Endothelial cell of umbilical vein (primary cell): ENCODE measurements around the gene ZNF184. TPM values are rescaled to one million over a fixed set of nuclear protein-coding genes. Genes with fewer than 3 reads are reported as not detected.

Experiments
- BruUV-seq: library from RNA; stranded (reverse); fragments of 400-500 nt; replicated peaks from 2 replicates; lab custom pipeline; 2021; lab: Mats Ljungman, UMichigan
- CTCF ChIA-PET: fragments of 300-600, 350-600 bp; sonication (Branson Sonifier 250); formaldehyde crosslinking; loops from one replicate; lab custom pipeline; 2021; ENCODE audit warnings: antibody characterized with exemption, inconsistent platforms; lab: Charles Lee
- POLR2A ChIA-PET: fragments of 300-600, 350-600 bp; sonication (Branson Sonifier 250); formaldehyde crosslinking; loops from one replicate; lab custom pipeline; 2021; ENCODE audit warnings: antibody characterized with exemption, inconsistent platforms; lab: Charles Lee
- DNase-seq: peaks from one replicate; pipeline ENCODE4 v3.0.0-alpha.2; 2011; ENCODE audit warnings: low read depth, low spot score
- FAIRE-seq: peaks from 2 replicates; lab custom pipeline; 2011; peaks lifted over from hg19 to GRCh38; lab: Jason Lieb, UNC
- H2AFZ ChIP-seq: 2 replicates; pipeline ENCODE4 v1.6.0; 2012; ENCODE audit warnings: low read depth, low read length, control low read depth, inconsistent platforms
- H3K27ac ChIP-seq: 2 replicates; pipeline ENCODE4 v1.5.1; 2011; ENCODE audit warnings: low read depth, mild to moderate bottlenecking, control low read depth, low read length, moderate library complexity; ENCODE audit not compliant: insufficient read depth
- H3K27me3 ChIP-seq, 2 experiments: 2 replicates each; pipeline versions ENCODE4 v1.6.0 to v1.6.1; 2011; ENCODE audit warnings: low read length in 2 of 2, mixed read lengths in 1 of 2; ENCODE audit not compliant: control insufficient read depth in 2 of 2, insufficient read depth in 2 of 2
- H3K36me3 ChIP-seq, 2 experiments: 2 replicates in 1 of 2; 3 replicates in 1 of 2; pipeline ENCODE4 v1.5.1; 2011; ENCODE audit warnings: low read length in 2 of 2, mild to moderate bottlenecking in 1 of 2, moderate library complexity in 1 of 2; ENCODE audit not compliant: control insufficient read depth in 2 of 2, insufficient read depth in 2 of 2; ENCODE audit errors: extremely low read depth in 1 of 2
- H3K4me1 ChIP-seq: 3 replicates; pipeline ENCODE4 v1.5.1; 2011; ENCODE audit warnings: mild to moderate bottlenecking, low read length; ENCODE audit not compliant: control insufficient read depth, insufficient read depth; ENCODE audit errors: extremely low read depth
- H3K4me2 ChIP-seq: 2 replicates; pipeline ENCODE4 v1.6.1; 2011; ENCODE audit warnings: low read length, control low read depth, mixed read lengths; ENCODE audit not compliant: insufficient read depth
- H3K4me3 ChIP-seq, 3 experiments: fragments of 200-600 bp in 1 of 3; sonication (generic), shearing (Covaris generic) in 1 of 3; replicated peaks in 1 of 3; 2 replicates each; pipeline ENCODE4 v1.5.1; 2011 to 2016; ENCODE audit warnings: control low read depth in 3 of 3, low read length in 3 of 3, mild to moderate bottlenecking in 2 of 3, inconsistent platforms in 1 of 3, low read depth in 1 of 3, moderate library complexity in 1 of 3; ENCODE audit not compliant: insufficient read depth in 1 of 3
- H3K79me2 ChIP-seq: 2 replicates; pipeline ENCODE4 v1.6.0; 2012; ENCODE audit warnings: low read length, inconsistent platforms; ENCODE audit not compliant: control insufficient read depth, insufficient read depth
- H3K9ac ChIP-seq: replicated peaks from 2 replicates; pipeline ENCODE3; 2011; ENCODE audit warnings: low read length, control low read depth; ENCODE audit not compliant: insufficient read depth; ENCODE audit errors: extremely low read depth
- H3K9me1 ChIP-seq: replicated peaks from 3 replicates; pipeline ENCODE4 v1.6.0; 2011; ENCODE audit warnings: mild to moderate bottlenecking, low read length; ENCODE audit not compliant: control insufficient read depth, insufficient read depth; ENCODE audit errors: extremely low read depth
- H3K9me3 ChIP-seq: replicated peaks from 2 replicates; pipeline ENCODE4 v1.5.1; 2012; ENCODE audit warnings: low read length, inconsistent platforms; ENCODE audit not compliant: control insufficient read depth, insufficient read depth
- H4K20me1 ChIP-seq: replicated peaks from 2 replicates; pipeline ENCODE3; 2011; ENCODE audit warnings: mild to moderate bottlenecking, low read length; ENCODE audit not compliant: control insufficient read depth, insufficient read depth; ENCODE audit errors: extremely low read depth
- EZH2 ChIP-seq: IDR thresholded peaks from 2 replicates; pipeline ENCODE4 v1.6.1; 2012; ENCODE audit warnings: borderline replicate concordance, low read depth, mild to moderate bottlenecking, moderate library complexity, low read length, inconsistent platforms; ENCODE audit not compliant: severe bottlenecking
- FOS ChIP-seq: IDR thresholded peaks from 2 replicates; pipeline ENCODE4 v1.6.1; 2011; ENCODE audit warnings: mild to moderate bottlenecking, low read length, moderate library complexity, borderline replicate concordance; ENCODE audit not compliant: insufficient read depth
- GATA2 ChIP-seq: IDR thresholded peaks from 2 replicates; pipeline ENCODE4 v1.7.0; 2011; ENCODE audit warnings: low read depth, mild to moderate bottlenecking, moderate library complexity, mixed read lengths, low read length; ENCODE audit not compliant: insufficient read length, insufficient read depth
- JUN ChIP-seq: IDR thresholded peaks from 2 replicates; pipeline ENCODE4 v1.6.1; 2011; ENCODE audit warnings: borderline replicate concordance, low read depth; ENCODE audit not compliant: insufficient read length, insufficient read depth
- MAX ChIP-seq: IDR thresholded peaks from 2 replicates; pipeline ENCODE4 v1.6.1; 2011; ENCODE audit not compliant: insufficient read depth, insufficient read length
- MYC ChIP-seq: IDR thresholded peaks from one replicate; pipeline ENCODE4 v1.6.1; 2011; ENCODE audit warnings: mild to moderate bottlenecking, low read depth, low read length
- POLR2A ChIP-seq: IDR thresholded peaks from 2 replicates; pipeline ENCODE4 v1.6.1; 2012; ENCODE audit warnings: low read depth, mild to moderate bottlenecking, control low read depth, low read length
- POLR2AphosphoS5 ChIP-seq: IDR thresholded peaks from 2 replicates; pipeline ENCODE4 v1.6.1; 2012; ENCODE audit warnings: low read depth, mild to moderate bottlenecking, control low read depth, low read length, moderate library complexity; ENCODE audit not compliant: insufficient read depth
- dilution Hi-C: fragments of 300-500 bp; cut with MboI; formaldehyde crosslinking; loops from one replicate; pipeline ENCODE4 v1.15.0; 2019; ENCODE audit warnings: low sequenced_read_pairs; ENCODE audit not compliant: extremely low pct_ligation_motif_present
- intact Hi-C: fragments of 100-400 bp; cut with micrococcal nuclease; formaldehyde crosslinking; loops from one replicate; pipeline ENCODE4 v1.10.0; 2022
- polyA plus RNA-seq, 4 experiments: library from polyadenylated mRNA; depleted of rRNA in 3 of 4; stranded (reverse) in 3 of 4; unstranded in 1 of 4; fragments of >200 nt; gene quantifications; 2 replicates each; pipeline versions ENCODE4 v1.2.1 to v1.2.3, GENCODE V29; 2011 to 2012; ENCODE audit warnings: missing spikeins in 1 of 4
- total RNA-seq: library from RNA; stranded (reverse); gene quantifications from 2 replicates; pipeline ENCODE4 v1.2.3, GENCODE V29; 2021
- TF ChIP-seq, protein P1 (sequence below), 2 donors: IDR thresholded peaks; 1 replicate in 1 of 2; 2 replicates in 1 of 2; pipeline ENCODE4 v1.5.1; 2011; ENCODE audit warnings: low read length in 2 of 2, mild to moderate bottlenecking in 2 of 2, moderate library complexity in 2 of 2, control low read depth in 1 of 2, inconsistent platforms in 1 of 2, low read depth in 1 of 2; ENCODE audit not compliant: insufficient read depth in 1 of 2; ENCODE audit errors: extremely low read depth in 1 of 2

Gene ZNF184
- total and polyA plus RNA-seq, 2 donors (not counting 3 experiments of a cell fraction or from before 2014, with no cell fraction given), result 1.6 to 6.5 TPM

DNA sequence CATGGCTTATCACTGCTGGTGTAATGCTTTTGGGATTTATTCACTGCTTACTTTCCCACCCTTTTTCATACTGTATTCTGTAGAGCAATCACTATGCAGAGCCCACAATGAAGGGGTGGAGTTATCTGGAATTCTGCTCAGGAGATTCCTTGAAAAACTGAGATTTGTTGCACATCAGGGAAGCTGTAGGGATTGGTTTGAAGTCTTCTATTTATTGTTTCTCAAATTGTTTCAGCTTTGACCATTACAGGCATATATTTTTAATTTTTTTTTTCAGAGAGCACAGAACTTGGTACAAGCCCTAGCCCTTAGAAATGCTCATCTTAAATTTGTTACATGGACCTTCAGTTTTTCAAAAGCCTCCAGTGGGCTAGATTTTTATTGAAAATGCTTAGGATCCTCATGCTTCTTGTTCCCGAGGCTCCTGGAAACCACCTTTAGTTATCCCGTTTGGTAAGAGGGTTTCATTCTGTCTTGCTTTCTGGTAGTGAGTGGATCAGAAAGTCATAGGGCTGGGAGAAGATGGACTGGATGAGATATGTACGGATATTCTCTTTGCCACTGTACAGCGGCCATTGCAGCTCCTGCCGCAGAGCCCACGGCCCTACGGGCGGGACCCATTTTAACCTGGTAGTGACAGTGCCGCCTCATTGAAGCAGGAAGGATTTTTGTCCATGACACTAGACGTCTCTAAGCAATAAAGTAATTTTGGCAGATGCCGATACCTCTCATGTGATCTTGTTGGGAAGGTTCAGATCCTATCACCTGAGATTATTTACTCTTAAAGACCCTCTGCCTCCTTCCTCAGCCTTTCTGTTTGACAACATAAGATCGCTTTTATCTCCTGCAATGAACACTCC is 45.3 kb upstream of the ZNF184 start:
- H3K27ac ChIP-seq, result no peak overlapping the region
- H3K27me3 ChIP-seq, result peaks cover 24 to 35% of the 10 kb centered on the region in 2 experiments
- no peaks in the 10 kb centered on the region for H3K36me3 ChIP-seq
- FAIRE-seq, result no peak
- no peak for DNase-seq
- H3K4me1 ChIP-seq, result peaks cover 3% of the 10 kb centered on the region
- no peak for TF ChIP-seq GATA2
- no peak for TF ChIP-seq MAX
- no peak for TF ChIP-seq POLR2AphosphoS5
- TF ChIP-seq FOS, result no peak
- TF ChIP-seq JUN, result no peak
- TF ChIP-seq POLR2A, result no peak
- no peak for TF ChIP-seq MYC
- TF ChIP-seq EZH2, result no peak
- TF ChIP-seq, protein P1, sequence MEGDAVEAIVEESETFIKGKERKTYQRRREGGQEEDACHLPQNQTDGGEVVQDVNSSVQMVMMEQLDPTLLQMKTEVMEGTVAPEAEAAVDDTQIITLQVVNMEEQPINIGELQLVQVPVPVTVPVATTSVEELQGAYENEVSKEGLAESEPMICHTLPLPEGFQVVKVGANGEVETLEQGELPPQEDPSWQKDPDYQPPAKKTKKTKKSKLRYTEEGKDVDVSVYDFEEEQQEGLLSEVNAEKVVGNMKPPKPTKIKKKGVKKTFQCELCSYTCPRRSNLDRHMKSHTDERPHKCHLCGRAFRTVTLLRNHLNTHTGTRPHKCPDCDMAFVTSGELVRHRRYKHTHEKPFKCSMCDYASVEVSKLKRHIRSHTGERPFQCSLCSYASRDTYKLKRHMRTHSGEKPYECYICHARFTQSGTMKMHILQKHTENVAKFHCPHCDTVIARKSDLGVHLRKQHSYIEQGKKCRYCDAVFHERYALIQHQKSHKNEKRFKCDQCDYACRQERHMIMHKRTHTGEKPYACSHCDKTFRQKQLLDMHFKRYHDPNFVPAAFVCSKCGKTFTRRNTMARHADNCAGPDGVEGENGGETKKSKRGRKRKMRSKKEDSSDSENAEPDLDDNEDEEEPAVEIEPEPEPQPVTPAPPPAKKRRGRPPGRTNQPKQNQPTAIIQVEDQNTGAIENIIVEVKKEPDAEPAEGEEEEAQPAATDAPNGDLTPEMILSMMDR (IDR thresholded peaks at IDR 0.05; ENCODE audit: extremely low read depth in 1 of 2, insufficient read depth in 1 of 2, low read depth in 1 of 2, low read length in 2 of 2), result no peak
- H3K79me2 ChIP-seq, result no peaks in the 10 kb centered on the region
- no peaks in the 10 kb centered on the region for H4K20me1 ChIP-seq
- no peaks in the 10 kb centered on the region for H3K9me1 ChIP-seq
- intact Hi-C loops (loop anchor here (2.0 kb wide), 1 partner anchor 39 kb away; no protein-coding TSS in a partner anchor), dilution Hi-C loops (no loop called here)
- no peaks in the 10 kb centered on the region for H3K9me3 ChIP-seq
- ChIA-PET POLR2A (no interaction called here), CTCF (interaction anchor here (0.6 to 5.6 kb wide), 46 partner anchors 7 to 1089 kb away, joined by 3 to 110 read pairs (median 4); partner anchors contain the start of genes POM121L2 and ZNF391)
- BruUV-seq, result no TSS peak
- peak overlapping the region; percentile 92 for H2AFZ ChIP-seq
- H3K4me3 ChIP-seq, result peak overlapping the region in 1 of 3 experiments; percentile 74
- H3K9ac ChIP-seq, result no peak overlapping the region
- peak overlapping the region; percentile 78 for H3K4me2 ChIP-seq
